HepG2 (cell line): ENCODE data around the gene C1QTNF3. TPM values are rescaled to one million over a fixed set of nuclear protein-coding genes. Genes with fewer than 3 reads are reported as not detected.

Experiments
- ATAC-seq: fragments of 200-7000 bp; cut with Tn5 transposase; 3 replicates; pipeline ENCODE4 v1.9.1; 2020; ENCODE audit warnings: mild to moderate bottlenecking, moderate library complexity
- BruUV-seq: library from RNA; stranded (reverse); fragments of 400-500 nt; replicated peaks from 2 replicates; lab custom pipeline; 2021; lab: Mats Ljungman, UMichigan
- CTCF ChIA-PET: fragments of 300-600 bp; formaldehyde crosslinking; extraction: SDS; loops from one replicate; lab custom pipeline; 2021; ENCODE audit warnings: low total read pairs, inconsistent platforms, low intra/inter-chr PET ratio; lab: Yijun Ruan, JAX
- POLR2A ChIA-PET: fragments of 350-600 bp; sonication (Branson Sonifier 250); formaldehyde crosslinking; loops from one replicate; lab custom pipeline; 2020; ENCODE audit warnings: antibody characterized with exemption, inconsistent platforms; lab: Yijun Ruan, JAX
- DNase-seq: peaks from one replicate; pipeline ENCODE4 v3.0.0-alpha.2; 2015; ENCODE audit warnings: low spot score
- FAIRE-seq: peaks from 3 replicates; lab custom pipeline; 2011; peaks lifted over from hg19 to GRCh38; lab: Jason Lieb, UNC
- H2AFZ ChIP-seq: one replicate; pipeline ENCODE4 v1.6.1; 2011; ENCODE audit warnings: low read length, inconsistent platforms
- H3K27ac ChIP-seq: fragments of 300-600 bp; 3 replicates; pipeline ENCODE4 v1.8.0; 2011; ENCODE audit warnings: mixed run types, mild to moderate bottlenecking, mixed read lengths, low read length, inconsistent platforms; ENCODE audit not compliant: insufficient read depth; ENCODE audit errors: extremely low read length
- H3K27me3 ChIP-seq, 2 experiments: fragments of 200-600 bp in 1 of 2; 2 replicates in 1 of 2; 3 replicates in 1 of 2; pipeline versions ENCODE4 v1.6.0 to v1.8.0; 2011; ENCODE audit warnings: low read length in 2 of 2, mild to moderate bottlenecking in 2 of 2, moderate library complexity in 2 of 2, inconsistent platforms in 1 of 2; ENCODE audit not compliant: insufficient read depth in 2 of 2, control insufficient read depth in 1 of 2
- H3K36me3 ChIP-seq, 2 experiments: fragments of 200-600 bp in 1 of 2; replicated peaks in 1 of 2; 2 replicates in 1 of 2; 3 replicates in 1 of 2; pipeline versions ENCODE4 v1.5.1 to v1.8.0; 2011; ENCODE audit warnings: low read length in 2 of 2, inconsistent platforms in 1 of 2; ENCODE audit not compliant: insufficient read depth in 2 of 2, control insufficient read depth in 1 of 2
- H3K4me1 ChIP-seq: 2 replicates; pipeline ENCODE4 v1.5.1; 2012; ENCODE audit warnings: low read length, inconsistent platforms; ENCODE audit not compliant: insufficient read depth
- H3K4me2 ChIP-seq: 2 replicates; pipeline ENCODE4 v1.6.0; 2011; ENCODE audit warnings: low read depth, low read length, inconsistent platforms
- H3K4me3 ChIP-seq, 3 experiments: fragments of 200-600 bp in 1 of 3; sonication (generic), shearing (Covaris generic) in 1 of 3; replicated peaks in 1 of 3; 2 replicates each; pipeline ENCODE4 v1.5.1; 2011 to 2016; ENCODE audit warnings: low read length in 3 of 3, inconsistent platforms in 2 of 3, low read depth in 2 of 3, mild to moderate bottlenecking in 2 of 3, control low read depth in 1 of 3, mixed read lengths in 1 of 3; ENCODE audit not compliant: insufficient read depth in 1 of 3
- H3K79me2 ChIP-seq: one replicate; pipeline ENCODE4 v1.6.1; 2011; ENCODE audit warnings: low read length, inconsistent platforms; ENCODE audit not compliant: insufficient read depth
- H3K9ac ChIP-seq: 2 replicates; pipeline ENCODE4 v1.6.0; 2011; ENCODE audit warnings: mild to moderate bottlenecking, low read depth, low read length, inconsistent platforms; ENCODE audit not compliant: insufficient read depth
- H3K9me3 ChIP-seq: 2 replicates; pipeline ENCODE4 v1.5.1; 2012; ENCODE audit warnings: mild to moderate bottlenecking, low read length
- H4K20me1 ChIP-seq: 2 replicates; pipeline ENCODE4 v1.6.0; 2011; ENCODE audit warnings: inconsistent platforms, mild to moderate bottlenecking, low read length, moderate library complexity; ENCODE audit not compliant: insufficient read depth
- ELF1 ChIP-seq: sonication (generic); formaldehyde crosslinking; IDR thresholded peaks from 2 replicates; pipeline ENCODE4 v1.4.0; 2020; ENCODE audit warnings: missing genetic modification reagents
- GPBP1L1 ChIP-seq: sonication (generic); formaldehyde crosslinking; IDR thresholded peaks from 2 replicates; pipeline ENCODE4 v1.5.0; 2020; ENCODE audit warnings: mild to moderate bottlenecking, missing genetic modification reagents
- HDAC1 ChIP-seq: sonication (generic); formaldehyde crosslinking; IDR thresholded peaks from 2 replicates; pipeline ENCODE4 v1.5.1; 2020; ENCODE audit warnings: mild to moderate bottlenecking, missing genetic modification reagents
- NFKBIZ ChIP-seq: IDR thresholded peaks from 2 replicates; pipeline ENCODE4 v1.6.1; 2018; ENCODE audit warnings: missing genetic modification reagents, missing compliant biosample characterization
- PBX3 ChIP-seq: sonication (generic); formaldehyde crosslinking; IDR thresholded peaks from 2 replicates; pipeline ENCODE4 v1.8.1; 2023; ENCODE audit warnings: missing genetic modification reagents, inconsistent platforms, borderline replicate concordance
- SP5 ChIP-seq: IDR thresholded peaks from 2 replicates; pipeline ENCODE4 v1.6.1; 2016; ENCODE audit warnings: low read depth, borderline replicate concordance
- ZNF343 ChIP-seq: sonication (generic); formaldehyde crosslinking; IDR thresholded peaks from 2 replicates; pipeline ENCODE4 v1.4.0; 2020; ENCODE audit warnings: mild to moderate bottlenecking, missing genetic modification reagents
- ZNF354B ChIP-seq: sonication (generic); formaldehyde crosslinking; IDR thresholded peaks from 2 replicates; pipeline ENCODE4 v1.8.0; 2022; ENCODE audit warnings: mild to moderate bottlenecking, missing genetic modification reagents
- ZNF513 ChIP-seq: sonication (generic); formaldehyde crosslinking; conservative IDR thresholded peaks from 2 replicates; pipeline ENCODE4 v1.5.0; 2020; ENCODE audit warnings: missing genetic modification reagents
- ZNF574 ChIP-seq: sonication (generic); formaldehyde crosslinking; IDR thresholded peaks from 2 replicates; pipeline ENCODE4 v1.4.0; 2020; ENCODE audit warnings: missing genetic modification reagents
- ZNF766 ChIP-seq: sonication (generic); formaldehyde crosslinking; IDR thresholded peaks from 2 replicates; pipeline ENCODE4 v1.5.0; 2020; ENCODE audit warnings: missing genetic modification reagents, borderline replicate concordance
- WGBS: methylation state at CpG from one replicate; pipeline ENCODE4 v1.1.6; 2017; ENCODE audit warnings: low lambda C conversion rate; 5-methylcytosine and 5-hydroxymethylcytosine counted together
- in situ Hi-C: cut with HindIII; loops from 2 replicates; pipeline ENCODE4 v1.10.0; 2017; ENCODE audit warnings: low pct_unique_long_range_greater_than_20kb; ENCODE audit not compliant: extremely low pct_ligation_motif_present
- intact Hi-C: fragments of 100-400 bp; cut with micrococcal nuclease; formaldehyde crosslinking; loops from one replicate; pipeline ENCODE4 v1.10.0; 2022; ENCODE audit not compliant: unreplicated experiment
- polyA plus RNA-seq, 8 experiments: library from polyadenylated mRNA; depleted of rRNA in 3 of 8; stranded (reverse) in 7 of 8; unstranded in 1 of 8; fragments of >200 nt; fragmentation: Illumina TruSeq in 4 of 8; extraction: Trizol in 4 of 8; gene quantifications; 2 replicates each; pipeline versions ENCODE4 v1.2.1 to v1.2.3, GENCODE V29; 2011 to 2016; ENCODE audit warnings: low read depth in 4 of 8, missing spikeins in 1 of 8, mixed read lengths in 1 of 8; ENCODE audit not compliant: insufficient read depth in 1 of 8
- total RNA-seq, 5 experiments: library from RNA; depleted of rRNA; stranded (reverse); fragments of >200 nt; fragmentation: Illumina TruSeq; extraction: Trizol; gene quantifications; 2 replicates each; pipeline ENCODE4 v1.2.3, GENCODE V29; 2016; ENCODE audit warnings: low read depth in 1 of 5
- TF ChIP-seq, protein P1 (sequence below): sonication (generic); formaldehyde crosslinking; IDR thresholded peaks from 2 replicates; pipeline ENCODE4 v1.5.1; 2020; ENCODE audit warnings: missing genetic modification reagents, mild to moderate bottlenecking, borderline replicate concordance

Gene C1QTNF3
- total and polyA plus RNA-seq, 2 of the 13 experiments (the other 11 are each of a cell fraction or from before 2014, with no cell fraction given) = 3.3 to 10.8 TPM

DNA sequence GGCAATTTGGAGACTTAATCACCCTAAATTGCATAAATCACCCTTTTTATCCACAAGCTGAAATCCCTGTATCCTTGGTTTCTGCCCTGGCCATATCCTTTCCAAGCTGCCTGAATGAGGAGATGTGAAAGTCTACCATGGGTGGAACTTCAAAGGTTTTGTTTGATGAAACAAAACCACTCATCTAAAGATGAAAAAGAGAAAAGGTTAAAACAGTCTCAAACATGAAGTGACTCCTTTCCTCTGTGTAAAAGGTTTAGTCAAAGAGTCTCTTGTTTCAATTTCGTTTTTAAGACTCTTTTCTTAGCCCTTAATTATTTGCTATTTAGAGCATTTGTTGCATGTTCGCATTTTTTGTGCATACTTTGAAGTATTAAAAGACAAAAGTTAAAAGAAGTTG is 69.7 kb downstream of the C1QTNF3 start:
- Histone ChIP-seq H3K27me3 (no peaks in the 10 kb centered on the region; a peak in 1 of 5 replicates), H2AFZ (no peak overlapping the region), H4K20me1 (no peaks in the 10 kb centered on the region), H3K36me3 (no peaks in the 10 kb centered on the region), H3K9ac (no peak overlapping the region), H3K27ac (no peak overlapping the region), H3K4me3 (no peak overlapping the region), H3K79me2 (no peaks in the 10 kb centered on the region), H3K9me3 (no peaks in the 10 kb centered on the region), H3K4me2 (no peak overlapping the region), H3K4me1 (no peaks in the 10 kb centered on the region; the same call in 1 of the 2 replicates)
- ATAC-seq (no peak), FAIRE-seq (no peak), DNase-seq (no peak)
- in situ Hi-C loops (no loop called here), intact Hi-C loops (no loop called here)
- TF ChIP-seq HDAC1 (no peak), ZNF513 (CRISPR knock-in tag) (no peak), ZNF354B (no peak), GPBP1L1 (CRISPR knock-in tag) (no peak), ZNF343 (CRISPR knock-in tag) (no peak), ZNF574 (CRISPR knock-in tag) (no peak), PBX3 (CRISPR knock-in tag) (no peak), SP5 (CRISPR knock-in tag) (no peak), ZNF766 (CRISPR knock-in tag) (no peak), ELF1 (no peak), NFKBIZ (CRISPR knock-in tag) (no peak)
- TF ChIP-seq, protein P1, sequence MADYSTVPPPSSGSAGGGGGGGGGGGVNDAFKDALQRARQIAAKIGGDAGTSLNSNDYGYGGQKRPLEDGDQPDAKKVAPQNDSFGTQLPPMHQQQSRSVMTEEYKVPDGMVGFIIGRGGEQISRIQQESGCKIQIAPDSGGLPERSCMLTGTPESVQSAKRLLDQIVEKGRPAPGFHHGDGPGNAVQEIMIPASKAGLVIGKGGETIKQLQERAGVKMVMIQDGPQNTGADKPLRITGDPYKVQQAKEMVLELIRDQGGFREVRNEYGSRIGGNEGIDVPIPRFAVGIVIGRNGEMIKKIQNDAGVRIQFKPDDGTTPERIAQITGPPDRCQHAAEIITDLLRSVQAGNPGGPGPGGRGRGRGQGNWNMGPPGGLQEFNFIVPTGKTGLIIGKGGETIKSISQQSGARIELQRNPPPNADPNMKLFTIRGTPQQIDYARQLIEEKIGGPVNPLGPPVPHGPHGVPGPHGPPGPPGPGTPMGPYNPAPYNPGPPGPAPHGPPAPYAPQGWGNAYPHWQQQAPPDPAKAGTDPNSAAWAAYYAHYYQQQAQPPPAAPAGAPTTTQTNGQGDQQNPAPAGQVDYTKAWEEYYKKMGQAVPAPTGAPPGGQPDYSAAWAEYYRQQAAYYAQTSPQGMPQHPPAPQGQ (CRISPR knock-in tag) = no peak
- no TSS peak for BruUV-seq
- POLR2A ChIA-PET = no interaction called here
- WGBS = 2% methylated on average over 2 of the region's 2 CpGs
- CTCF ChIA-PET = no interaction called here
